Right kidney (tissue), 1 donor: ENCODE measurements around the gene FNDC3B.

Experiments used
- DNase-seq: peaks from one replicate; pipeline ENCODE4 v3.0.0-alpha.2; 2016

FNDC3B gene

DNA sequence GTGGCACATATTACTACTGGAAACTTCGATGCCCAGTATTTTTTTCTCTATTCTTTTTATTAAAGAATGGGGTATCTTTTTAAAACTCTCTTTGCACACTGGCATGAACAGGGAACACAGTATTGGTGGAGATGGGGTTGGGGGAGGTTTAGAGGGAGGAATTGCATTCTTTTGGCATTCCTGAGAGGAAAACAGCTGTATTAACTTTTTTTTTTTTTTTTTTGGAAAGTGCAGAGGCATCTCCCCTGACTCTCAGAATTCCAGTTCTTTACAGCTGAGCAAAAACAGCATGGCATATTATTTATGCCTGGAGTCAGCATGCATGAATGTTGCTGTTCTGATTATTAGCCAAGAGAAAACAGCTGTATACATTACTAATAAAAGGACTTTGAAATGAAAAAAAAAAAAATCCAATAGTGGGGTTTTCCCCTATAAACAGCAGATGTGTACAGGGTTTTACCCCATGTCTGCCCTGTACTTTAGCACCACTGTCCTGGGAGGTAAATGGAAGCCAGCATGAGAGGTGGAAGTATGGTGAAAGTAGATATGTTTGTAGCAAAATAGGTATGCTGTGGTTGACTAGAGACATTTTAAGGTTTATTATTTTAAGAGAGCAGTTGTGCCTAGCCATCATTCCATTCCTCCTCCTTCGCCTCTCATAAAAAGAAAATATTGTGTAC lies 132.2 kb downstream of the FNDC3B start:
- no peak for DNase-seq

DNA sequence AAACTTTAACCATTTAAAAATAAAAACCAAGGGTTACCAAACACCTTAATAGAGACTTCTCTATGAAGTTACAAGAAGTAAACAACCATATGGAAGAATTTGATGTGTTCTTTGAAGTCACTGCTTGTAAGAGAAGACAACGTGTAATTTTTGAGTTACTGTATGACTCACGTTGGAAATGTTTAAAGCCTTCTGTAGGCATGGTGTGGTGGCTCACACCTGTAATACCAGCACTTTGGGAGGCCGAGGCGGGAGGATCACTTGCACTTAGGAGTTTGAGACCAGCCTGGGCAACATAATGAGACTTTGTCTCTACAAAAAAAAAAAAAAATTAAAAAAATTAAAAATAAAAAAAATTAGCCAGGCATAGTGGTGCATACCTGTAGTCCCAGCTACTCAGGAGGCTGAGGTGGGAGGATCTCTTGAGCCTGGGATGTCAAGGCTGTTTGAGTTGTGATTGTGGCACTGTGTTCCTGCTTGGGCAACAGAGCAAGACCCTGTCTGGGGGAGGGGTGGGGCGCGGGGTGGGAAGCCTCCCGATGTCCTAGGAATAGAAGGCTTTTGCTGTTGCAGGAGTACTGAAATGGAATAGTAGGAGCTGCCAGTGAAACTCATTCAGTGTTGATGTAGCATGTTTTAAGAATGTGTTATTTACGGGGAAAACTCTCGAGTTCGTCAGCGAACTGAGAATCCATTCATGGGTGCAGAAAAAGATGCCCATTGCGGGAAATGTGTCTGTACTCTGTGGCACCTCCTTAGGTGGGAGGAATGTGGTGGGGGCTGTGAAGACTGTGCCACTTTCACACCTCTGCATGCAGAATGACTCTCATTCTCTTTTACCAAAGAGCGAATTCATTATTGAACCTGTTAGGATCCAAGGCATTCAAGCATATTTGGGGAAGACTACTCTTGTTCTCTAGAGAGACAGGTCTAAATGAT lies 134.2 kb downstream of the FNDC3B start:
- DNase-seq = no peak

DNA sequence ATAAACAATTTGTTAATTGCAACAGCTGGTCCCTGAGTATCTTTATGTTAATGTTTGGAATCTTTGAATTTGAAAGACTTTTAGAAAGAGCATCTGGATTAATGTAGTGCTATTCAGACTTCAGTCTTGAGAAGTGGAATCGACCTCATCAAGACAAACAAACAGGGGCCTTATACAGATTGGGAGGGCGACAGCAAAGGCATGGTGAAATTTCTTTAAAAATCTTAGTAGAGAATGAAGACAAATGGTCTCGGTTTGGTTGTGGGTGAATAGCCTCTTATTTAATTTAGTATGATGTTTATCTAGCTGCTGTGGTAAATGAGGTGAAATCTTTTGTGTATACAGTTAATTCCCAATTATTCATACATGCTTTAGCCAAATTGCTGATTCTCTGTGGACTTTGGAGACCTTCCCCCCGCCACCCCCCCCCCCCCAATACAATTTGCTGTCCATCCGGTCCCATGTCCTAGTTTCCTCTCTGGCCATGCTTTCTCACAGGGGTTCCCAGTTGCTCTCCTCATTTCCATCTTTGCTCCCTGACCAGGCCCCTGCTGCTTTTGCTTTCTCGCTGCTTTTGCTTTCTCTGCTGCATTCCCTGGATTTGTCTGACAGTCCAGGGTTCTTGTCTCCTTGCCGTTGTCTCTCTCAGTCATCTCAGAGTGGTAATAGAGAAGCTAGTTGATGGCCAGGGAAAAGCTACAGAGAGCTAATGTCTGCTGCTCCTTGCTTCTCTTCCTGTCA lies 135.3 kb downstream of the FNDC3B start:
- DNase-seq = no peak

DNA sequence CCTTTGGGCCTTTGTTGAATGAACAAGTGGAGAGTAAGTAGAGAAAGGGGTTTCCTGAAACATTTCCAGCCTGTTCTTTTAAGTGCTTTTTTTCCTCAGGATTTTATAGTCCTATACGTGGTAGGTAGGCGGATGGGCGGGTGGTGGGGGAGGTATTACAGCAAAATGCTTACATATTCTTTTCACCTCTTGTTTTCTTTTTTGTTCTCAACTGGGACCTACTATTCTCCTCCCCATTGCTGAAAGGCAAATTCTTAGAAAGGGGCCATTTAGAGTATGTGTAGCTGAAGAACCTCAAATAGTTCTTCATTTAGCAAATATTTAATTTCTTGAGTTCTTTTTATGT lies 135.8 kb downstream of the FNDC3B start:
- no peak for DNase-seq

DNA sequence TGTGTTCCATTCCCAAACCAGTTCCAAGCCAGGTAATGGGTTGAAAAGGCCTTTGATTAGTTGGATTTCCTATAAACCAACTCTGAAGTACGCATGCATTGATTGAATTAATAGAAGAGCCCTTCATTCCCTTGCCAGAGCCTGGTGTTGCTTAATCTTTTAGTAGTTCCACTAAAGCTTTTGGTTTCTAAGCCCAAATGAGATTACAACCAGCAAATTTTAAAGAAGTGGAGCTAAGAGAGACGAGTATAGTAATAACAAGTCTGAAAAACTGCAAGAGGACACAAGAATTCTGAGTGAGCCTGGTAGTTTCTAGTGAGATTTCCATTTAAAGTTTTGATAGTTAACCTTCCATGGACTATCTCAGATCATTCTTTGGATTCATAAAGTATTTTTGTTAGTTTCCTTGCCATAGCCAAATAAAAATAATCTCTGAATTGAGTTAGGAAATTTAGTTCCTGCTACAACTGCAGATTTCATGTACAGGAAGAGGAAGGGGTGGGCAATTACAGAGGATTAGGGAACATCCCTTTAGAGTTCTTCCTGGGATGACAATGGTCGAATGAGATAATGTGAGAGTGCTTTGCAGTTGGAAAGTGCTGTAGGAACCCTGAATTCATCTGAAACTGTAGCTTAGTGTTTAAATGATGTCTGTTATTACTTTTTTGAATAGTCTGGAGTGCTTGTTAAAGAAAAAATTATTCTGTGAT lies 136.8 kb downstream of the FNDC3B start:
- DNase-seq = no peak

DNA sequence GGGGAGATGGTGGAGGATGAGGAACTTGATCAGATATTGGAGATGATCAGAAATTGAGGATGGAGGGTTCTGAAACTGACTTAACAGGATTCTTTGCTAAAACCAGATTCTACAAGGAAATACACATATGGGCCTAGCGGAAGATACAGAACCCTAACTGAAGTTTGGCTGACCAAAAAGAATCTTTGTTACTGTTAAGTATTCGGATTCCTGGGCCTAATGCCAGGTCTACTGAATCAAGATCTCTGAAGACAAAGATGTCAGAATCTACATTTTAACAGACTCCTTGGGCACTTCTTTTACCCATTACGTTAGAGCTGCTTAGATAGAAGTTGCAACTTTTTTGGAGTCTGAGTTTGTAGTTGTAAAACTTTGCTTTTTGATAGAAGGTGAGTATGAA lies 137.7 kb downstream of the FNDC3B start:
- DNase-seq = no peak

DNA sequence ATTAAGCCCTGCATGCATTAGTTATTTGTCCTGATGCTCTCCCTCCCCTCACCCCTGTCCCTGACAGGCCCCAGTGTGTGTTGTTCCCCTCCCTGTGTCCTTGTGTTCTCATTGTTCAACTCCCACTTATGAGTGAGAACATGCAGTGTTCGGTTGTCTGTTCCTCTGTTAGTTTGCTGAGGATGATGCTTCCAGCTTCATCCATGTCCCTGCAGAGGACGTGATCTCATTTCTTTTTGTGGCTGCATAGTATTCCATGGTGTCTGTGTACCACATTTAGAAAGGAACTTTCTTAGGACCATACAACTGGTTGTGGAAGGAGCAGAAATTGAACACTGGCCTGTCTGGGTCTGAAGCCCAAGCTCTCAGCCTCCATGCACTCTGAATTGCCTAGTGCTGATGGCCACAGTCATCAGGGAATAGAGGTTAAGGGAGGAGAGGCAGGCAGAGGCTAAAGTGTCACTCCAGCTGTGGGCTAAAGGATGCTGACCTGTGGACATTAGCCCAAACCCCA lies 138.5 kb downstream of the FNDC3B start:
- DNase-seq = no peak

DNA sequence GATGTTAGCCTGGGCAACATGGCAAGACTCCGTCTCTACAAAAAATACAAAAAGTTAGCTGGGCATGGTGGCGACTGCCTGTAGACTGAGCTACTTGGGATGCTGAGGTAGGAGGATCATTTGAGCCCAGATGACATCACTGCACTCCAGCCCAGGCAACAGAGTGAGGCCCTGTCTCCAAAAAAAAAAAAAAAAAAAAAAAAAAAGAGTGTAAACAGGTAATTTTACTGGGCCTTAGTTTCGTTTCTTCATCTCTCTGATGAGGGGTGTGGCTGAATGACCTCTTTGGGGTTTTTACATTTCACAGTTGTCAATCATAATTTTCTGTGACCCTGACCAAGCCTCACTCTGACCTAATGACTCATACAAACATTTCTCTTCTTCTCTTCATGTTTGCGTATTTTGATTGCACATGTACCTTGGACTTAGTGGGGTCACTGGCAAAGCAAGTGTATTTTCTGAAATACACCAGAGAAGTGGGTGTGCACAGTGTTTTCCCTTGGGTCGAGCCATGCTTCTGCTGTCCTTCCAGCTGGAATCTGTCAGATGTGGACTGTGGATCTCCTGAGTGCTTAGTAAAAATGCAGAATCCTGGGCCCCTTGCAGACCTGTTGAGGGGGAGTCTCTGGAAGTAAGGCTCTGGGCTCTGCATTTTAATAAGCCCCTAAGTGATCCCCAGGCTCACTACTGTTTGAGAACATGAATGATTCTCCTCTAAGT lies 140.5 kb downstream of the FNDC3B start:
- no peak for DNase-seq

DNA sequence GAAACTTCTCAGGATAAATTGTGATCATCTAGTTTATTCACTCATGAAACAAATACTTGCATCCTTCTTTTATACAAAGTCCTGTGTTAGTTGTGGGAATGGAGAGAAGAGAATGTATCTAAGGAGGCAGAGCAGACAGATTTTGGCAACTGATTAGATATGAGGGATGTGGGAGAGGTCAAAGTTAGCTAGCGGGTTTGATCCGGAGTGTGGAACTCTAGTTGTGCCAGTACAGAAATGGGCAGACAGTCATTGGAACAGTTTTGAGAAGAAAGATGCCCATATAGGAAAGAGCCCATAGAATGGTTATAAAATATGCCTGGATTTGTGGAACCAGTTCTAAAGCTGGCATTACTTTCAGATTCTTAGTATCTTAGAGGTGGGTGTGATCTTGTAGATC lies 141.1 kb downstream of the FNDC3B start:
- DNase-seq = no peak

DNA sequence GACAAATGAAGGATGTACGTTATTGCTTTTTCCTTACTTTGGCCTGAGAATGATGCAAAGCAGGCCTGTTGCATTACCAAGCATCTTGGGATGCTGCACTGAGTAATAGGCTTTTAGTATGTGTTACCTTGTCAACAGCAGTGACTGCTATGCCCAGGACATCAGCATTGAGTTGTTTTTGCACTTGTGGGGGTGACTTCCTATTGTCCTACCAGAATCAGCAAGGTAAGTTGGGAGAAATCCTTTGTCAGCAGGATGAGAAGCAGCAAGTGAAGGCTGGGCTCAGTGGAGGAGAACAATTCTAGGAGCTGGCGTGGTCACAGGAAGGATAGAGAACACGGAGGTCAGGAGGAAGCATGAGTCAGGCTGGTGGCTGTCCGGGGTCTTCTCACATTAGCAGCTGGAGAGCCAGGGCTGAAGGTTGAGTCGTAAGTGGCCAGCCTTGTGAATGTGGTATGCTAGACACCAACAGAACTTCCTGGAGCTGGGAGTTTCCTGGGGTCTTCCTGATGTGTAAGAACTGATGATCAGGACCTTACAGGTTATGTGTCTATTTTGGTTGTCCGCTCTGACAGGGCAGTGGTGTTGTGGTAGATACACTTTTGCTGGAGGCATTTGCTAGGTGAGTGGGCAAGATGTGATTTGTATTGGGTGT lies 142.7 kb downstream of the FNDC3B start:
- DNase-seq = no peak

DNA sequence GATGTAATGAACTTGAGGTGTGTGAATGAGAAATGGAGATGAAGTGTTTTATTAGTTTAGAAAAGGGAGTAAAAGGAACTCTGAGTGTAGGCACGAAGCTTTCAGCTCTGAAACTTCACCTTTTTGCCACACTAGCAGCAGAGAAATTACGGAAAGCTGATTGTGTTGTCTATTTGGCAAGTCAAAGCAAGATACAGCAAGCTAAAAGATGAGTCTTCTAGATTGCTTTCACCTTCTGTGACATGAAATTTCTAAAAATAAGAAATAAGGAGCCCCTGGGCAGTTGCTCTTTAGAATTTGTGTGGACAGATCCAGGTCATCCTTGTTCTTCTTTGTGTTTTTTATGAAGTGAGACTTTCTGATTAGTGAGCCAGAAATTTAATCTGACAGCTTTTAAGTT lies 143.4 kb downstream of the FNDC3B start:
- no peak for DNase-seq

DNA sequence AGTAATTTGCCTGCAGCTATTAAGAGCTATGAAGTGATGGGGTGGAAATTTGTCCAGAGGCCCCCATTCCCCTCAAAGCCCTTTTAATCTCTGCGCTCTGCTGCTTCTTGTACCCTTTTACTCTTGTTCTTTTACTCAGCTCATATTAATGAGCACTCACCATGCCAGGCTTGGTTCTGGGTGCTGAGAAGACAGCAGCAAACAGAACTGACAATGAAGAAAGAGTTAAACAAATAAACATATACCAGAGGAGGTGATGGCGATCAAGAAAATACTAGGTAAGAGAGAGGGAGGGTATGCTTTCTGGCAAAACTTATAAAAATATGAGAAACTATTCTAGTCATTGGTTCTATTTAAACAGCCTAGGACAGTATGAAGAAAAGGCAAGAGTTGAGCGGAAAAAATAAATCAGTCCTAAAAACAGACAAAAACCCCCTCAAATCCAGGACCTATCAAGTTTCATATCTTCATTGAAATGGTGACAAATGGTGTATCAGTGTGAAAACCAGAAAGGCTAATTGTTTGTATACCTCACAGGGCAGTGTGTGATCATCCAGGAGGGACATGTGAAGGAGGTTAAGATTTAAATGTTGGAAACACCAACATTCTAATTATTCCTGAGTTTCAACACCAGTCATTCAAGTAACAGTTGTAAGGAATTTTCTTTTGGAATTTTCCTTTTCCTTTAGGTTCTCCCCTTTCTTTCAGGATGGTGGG lies 144.9 kb downstream of the FNDC3B start:
- DNase-seq = no peak

DNA sequence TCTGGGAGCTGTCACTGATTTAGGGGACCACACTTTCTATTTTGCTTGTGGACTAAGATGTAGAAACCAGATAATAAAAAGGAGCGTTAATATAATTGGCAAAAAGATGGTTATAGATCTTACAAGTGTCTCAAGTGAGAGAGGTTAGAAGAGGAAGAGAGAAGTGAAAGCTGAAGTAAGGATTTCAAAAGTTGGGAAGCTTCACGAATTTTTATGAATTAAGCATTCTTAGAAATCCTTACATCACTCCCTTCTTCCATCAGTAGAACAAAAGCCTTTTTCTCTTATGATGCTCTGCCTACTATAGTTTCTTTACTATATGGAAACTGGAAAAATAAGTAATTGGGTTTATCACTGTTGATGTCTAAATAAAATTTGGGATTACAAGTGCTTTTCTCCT lies 146.5 kb downstream of the FNDC3B start:
- no peak for DNase-seq

DNA sequence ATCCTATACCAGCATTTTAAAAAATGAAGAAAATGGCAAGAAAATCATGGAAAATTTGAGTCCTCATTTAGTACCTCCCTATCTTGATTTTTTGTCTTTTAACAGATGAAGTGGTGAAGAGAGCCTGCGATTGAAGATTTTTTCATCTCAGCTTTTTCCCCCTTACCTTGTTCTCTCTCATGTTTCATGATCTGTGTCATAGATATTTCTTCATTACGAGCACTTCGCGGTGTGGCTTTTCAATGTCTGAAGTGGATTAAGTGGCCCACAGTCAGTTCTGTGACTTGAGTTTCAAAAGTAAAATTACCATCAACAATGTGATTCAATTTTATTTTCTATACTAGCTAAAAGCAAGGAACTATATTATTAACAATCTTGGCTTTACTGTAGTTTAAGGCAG lies 147.2 kb downstream of the FNDC3B start:
- no peak for DNase-seq

DNA sequence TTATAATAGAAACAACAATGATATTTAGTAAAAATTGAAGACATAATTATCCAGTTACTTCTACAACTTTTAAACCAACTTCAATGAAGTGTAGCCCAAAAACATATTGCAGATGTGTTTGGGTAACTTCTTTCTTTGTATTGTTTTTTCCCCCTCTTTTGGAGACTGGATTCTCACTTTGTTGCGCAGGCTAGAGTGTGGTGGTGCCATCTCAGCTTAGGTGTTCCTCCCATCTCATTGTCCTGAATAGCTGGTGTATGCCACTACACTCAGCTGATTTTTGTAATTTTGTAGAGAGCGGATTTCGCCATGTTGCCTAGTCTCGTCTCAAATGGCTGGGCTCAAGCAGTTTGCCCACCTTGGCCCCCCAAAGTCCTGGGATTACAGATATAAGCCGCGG lies 148.1 kb downstream of the FNDC3B start:
- DNase-seq = no peak

DNA sequence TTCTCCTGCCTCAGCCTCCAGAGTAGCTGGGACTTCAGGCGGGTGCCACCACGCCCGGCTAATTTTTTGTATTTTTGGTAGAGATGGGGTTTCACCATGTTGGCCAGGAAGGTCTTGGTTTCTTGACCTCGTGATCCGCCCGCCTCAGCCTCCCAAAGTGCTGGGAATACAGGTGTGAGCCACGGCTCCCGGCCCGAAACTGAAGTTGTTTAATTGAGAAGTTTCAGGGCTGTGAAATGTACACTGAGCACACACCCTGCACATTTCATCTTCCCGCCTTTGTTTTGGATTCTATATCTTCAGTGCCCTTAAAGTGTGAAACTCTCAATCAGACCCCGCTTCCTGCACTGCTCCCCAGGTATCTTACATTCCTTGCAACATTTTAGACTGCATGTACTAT lies 149.1 kb downstream of the FNDC3B start:
- DNase-seq = no peak

DNA sequence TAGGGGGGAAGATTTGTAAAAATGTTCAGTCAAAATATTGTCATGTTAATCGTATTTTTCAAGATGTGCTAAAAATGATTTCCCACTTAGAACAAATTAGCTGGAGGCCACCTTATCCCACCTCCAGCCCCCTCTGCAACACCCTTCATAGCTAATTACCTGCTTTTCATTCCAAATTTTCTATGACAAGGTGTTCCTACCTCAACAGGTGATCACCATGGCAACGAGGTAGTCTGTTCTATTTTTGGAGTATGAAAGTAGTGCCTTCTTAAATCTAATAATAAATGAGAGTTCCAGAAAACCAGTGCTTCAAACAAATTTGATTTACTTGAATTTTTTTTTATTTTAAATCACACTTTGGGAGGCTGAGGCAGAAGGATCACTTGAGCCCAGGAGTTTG lies 149.8 kb downstream of the FNDC3B start:
- DNase-seq = no peak

DNA sequence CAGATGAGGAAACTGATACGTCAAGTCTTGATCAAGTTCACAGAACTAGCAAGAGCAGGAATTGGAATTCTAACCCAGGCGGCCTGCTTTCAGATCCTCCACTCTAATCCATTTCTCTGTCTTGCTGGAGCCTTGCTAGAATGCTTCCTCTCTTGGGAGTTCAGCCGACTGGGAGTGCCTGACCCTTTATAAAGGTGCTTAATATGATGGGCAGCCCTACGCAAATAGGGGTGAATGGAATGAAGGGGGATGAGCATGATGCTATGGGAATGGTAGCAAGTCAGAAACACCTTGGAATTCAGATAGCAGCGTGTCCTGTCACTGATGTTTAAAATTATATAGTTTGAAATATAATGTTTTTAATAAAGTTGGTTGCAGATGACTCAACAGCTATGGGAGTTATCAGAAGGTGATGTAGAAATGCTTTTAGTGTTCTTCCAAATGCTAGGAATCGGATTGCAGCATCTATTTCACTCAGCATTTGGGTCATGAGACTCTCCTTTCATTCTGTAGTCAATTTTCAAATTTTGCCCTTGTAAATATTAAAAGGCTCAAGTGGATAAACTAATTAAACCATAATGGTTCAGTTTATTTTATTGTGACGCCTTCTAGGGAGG lies 150.7 kb downstream of the FNDC3B start:
- DNase-seq = no peak

DNA sequence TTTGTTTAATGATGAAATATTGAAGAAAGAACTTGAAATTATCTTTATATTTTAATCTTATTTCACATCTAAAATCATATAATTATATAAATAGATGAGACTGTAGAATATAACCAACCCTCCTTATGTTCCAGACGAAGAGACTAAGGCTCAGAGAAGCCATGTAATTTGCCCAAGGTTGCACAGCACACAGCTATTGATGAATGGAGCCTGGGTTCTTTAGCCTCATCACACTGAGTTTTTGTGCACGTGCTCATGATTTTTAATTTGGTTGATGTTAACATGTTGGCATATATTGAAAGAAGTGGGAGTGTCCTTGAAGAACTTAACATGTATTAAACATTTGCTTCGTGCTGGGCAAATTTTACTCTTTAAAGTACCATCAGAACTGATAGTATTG lies 151.6 kb downstream of the FNDC3B start:
- no peak for DNase-seq

DNA sequence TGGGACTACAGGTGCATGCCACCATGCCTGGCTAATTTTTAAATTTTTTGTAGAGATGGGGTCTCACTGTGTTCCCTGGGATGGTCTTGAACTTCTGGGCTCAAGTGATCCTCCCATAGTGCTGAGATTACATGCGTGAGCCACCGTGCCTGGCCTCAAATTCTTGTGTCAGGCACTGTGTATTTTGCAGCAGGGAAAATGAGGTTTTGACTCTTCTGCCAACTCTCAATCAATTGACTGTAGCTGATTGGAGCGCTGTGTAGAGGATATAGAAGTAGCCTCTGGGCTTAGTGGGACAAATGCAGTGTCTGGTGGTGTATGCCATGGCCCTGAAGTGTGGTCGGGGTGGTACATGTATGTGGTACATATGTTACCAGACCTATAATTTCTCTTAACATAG lies 152.3 kb downstream of the FNDC3B start:
- no peak for DNase-seq
